GM12801 (cell line): ENCODE results near the gene FAM13A.

Source experiments
- TF ChIP-seq, protein P1 (sequence below): IDR thresholded peaks from one replicate; pipeline ENCODE4 v1.5.1; 2011; ENCODE audit warnings: control low read depth; ENCODE audit not compliant: insufficient read length; ENCODE audit errors: extremely low read depth

FAM13A gene

DNA sequence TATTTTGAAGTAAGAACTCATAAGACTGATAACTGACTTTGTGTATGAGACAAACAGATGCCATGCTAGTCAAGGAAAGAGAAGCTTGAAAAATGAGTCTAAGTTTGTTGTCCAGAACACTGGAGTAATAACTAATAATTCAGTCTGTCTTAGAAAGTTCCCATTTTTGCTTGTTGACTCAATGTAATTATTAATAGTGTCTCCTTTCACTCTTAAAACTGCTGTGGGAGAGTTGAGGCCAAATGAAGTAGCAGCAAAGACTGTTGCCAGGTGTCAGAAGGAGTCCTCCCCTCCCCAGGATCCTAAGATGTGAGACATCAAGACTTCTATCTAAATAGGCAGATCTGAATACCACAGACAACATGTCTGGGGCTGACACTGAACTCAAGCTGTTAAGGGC, 20.8 kb upstream of the FAM13A start:
- TF ChIP-seq, protein P1, sequence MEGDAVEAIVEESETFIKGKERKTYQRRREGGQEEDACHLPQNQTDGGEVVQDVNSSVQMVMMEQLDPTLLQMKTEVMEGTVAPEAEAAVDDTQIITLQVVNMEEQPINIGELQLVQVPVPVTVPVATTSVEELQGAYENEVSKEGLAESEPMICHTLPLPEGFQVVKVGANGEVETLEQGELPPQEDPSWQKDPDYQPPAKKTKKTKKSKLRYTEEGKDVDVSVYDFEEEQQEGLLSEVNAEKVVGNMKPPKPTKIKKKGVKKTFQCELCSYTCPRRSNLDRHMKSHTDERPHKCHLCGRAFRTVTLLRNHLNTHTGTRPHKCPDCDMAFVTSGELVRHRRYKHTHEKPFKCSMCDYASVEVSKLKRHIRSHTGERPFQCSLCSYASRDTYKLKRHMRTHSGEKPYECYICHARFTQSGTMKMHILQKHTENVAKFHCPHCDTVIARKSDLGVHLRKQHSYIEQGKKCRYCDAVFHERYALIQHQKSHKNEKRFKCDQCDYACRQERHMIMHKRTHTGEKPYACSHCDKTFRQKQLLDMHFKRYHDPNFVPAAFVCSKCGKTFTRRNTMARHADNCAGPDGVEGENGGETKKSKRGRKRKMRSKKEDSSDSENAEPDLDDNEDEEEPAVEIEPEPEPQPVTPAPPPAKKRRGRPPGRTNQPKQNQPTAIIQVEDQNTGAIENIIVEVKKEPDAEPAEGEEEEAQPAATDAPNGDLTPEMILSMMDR: no peak

DNA sequence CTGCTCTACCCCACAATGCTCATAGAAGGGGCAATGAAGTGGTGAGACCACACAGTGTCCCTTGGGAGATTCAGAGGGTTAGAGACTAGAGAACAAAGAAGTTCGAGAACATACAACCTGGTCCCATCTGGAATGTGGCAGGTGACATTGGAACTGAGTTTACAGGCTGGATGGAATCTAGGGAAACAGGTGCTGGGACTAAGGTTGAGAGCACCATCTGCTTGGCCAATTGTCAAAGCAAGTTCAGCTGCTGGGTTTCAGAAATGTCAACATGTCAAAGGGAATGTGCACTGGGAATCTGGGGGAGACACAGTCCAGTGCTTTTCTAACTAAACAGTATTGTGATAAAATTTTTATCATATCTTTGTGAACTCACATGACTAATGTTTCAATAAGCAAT, 15.9 kb upstream of the FAM13A start:
- TF ChIP-seq, protein P1: no peak

DNA sequence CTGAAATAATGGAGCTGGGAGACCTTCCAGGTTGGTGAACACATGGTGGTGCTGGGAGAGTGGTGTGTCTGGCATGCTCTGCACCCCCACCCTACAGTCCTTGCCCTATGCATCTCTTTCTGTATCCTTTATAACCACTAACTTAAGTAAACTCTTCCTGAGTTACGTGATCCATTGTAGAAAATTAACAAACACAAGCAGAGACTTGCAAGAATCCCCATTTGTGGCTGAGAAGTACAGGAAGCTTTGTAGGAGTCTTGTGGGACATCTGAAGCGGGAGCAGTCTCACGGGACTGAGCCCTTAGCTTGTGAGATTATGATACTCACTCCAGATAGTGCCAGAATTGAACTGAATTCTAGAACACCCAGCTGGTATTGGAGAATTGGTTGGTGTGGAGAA, 14.3 kb upstream of the FAM13A start:
- TF ChIP-seq, protein P1: no peak

DNA sequence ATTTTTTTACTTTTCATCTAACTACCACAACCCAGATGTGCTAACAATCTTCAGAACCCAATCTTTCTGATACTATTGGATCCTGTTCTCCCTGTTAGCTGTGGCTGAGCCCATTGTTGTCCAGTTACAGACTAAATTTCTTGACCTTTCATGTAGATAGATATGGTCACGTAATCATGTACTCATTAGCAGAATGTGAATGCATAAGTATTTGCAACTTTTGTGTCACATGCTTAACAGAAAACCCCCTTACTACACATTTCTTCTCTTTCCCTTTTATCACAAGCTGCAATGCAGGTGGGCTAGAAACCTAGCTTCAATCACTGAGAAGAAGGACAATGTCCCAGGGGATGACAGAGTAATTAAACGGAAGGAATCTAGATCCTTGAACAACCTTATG, 13.1 kb upstream of the FAM13A start:
- TF ChIP-seq, protein P1: no peak

DNA sequence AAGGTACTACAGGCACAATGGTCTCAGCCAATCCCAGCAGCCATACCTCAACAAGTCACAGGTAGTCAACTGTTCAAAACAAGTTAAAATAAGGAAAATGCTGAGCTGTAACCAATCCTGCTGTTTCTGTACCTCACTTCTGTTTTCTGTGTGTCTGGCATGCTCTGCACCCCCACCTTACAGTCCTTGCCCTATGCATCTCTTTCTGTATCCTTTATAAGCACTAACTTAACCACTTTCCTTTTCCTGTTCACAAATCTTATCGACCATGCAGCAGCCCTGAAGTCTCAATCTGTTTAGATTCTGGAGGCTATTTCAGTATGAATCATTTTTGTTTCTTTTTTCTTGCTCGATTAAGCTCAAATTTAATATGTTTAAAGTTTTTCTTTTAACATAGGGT, 12.5 kb upstream of the FAM13A start:
- TF ChIP-seq, protein P1: no peak

DNA sequence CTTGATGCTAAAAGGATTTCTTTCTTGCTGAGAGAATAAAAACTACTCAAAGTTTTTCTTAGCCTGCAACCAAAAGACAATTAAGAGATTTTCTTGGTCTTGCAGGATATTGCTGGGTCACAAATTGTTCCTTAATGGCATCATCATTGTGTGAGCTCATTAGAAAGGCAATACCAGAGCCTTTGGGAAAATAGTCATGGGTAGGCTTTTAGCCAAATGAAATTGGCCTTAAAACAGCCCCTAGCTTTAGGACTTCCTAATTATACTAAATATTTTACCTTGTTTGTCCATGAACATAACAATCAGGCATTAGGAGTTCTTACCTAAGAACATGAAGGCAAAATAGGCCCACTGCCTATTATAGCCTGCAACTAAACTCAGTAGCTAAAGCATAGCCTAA, 10.4 kb upstream of the FAM13A start:
- TF ChIP-seq, protein P1: no peak

DNA sequence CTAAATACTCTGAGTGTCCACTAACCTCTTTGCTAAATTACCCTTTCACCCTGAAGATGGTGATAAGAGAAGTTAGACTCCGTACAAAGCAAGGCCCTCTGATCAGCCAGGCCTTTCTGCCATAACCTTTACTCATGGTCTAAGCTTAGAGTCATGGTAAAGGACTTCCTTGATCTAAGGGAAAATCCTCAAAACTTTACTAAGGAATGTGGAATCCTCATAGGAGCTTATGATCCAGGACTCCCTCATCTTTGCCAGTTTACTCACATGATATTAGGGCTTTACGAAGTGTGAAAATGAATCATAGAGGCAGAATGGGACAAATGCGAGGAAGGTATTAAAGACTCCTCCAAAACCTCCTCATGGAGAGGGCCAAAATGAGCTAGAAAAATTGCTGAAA, 7.9 kb upstream of the FAM13A start:
- TF ChIP-seq, protein P1: no peak
